SK-N-SH treated with all-trans-retinoic acid at 6 μM for 48 hours (cell line): Measurements from ENCODE around the gene NXPH2.

Experiments used
- CREB5 ChIP-seq: fragments of 250-450 bp; sonication (Bioruptor Pico); IDR thresholded peaks from 2 replicates; pipeline ENCODE4 v1.5.1; 2020; ENCODE audit warnings: low read depth, mild to moderate bottlenecking, moderate library complexity
- ISL1 ChIP-seq: fragments of 250-450 bp; sonication (Bioruptor Pico); IDR thresholded peaks from 2 replicates; pipeline ENCODE4 v2.1.2; 2022; ENCODE audit warnings: mild to moderate bottlenecking, moderate library complexity
- OSR1 ChIP-seq: fragments of 250-450 bp; sonication (Bioruptor Pico); IDR thresholded peaks from 2 replicates; pipeline ENCODE4 v1.8.0; 2022; ENCODE audit warnings: moderate library complexity, mild to moderate bottlenecking, inconsistent platforms
- PATZ1 ChIP-seq: fragments of 250-450 bp; sonication (Bioruptor Pico); IDR thresholded peaks from 2 replicates; pipeline ENCODE4 v1.8.0; 2020; ENCODE audit warnings: mild to moderate bottlenecking, moderate library complexity, borderline replicate concordance
- RARB ChIP-seq: fragments of 250-450 bp; sonication (Bioruptor Pico); IDR thresholded peaks from 2 replicates; pipeline ENCODE4 v1.8.0; 2021; ENCODE audit warnings: mild to moderate bottlenecking, moderate library complexity
- SNAI2 ChIP-seq: fragments of 250-450 bp; sonication (Bioruptor Pico); IDR thresholded peaks from 2 replicates; pipeline ENCODE4 v1.5.0; 2020; ENCODE audit warnings: mild to moderate bottlenecking, moderate library complexity
- TOX ChIP-seq: fragments of 250-450 bp; sonication (Bioruptor Pico); IDR thresholded peaks from 2 replicates; pipeline ENCODE4 v1.8.0; 2021; ENCODE audit warnings: mild to moderate bottlenecking, moderate library complexity, borderline replicate concordance
- ZFP30 ChIP-seq: fragments of 450-650 bp; formaldehyde crosslinking; IDR thresholded peaks from 2 replicates; pipeline ENCODE4 v1.5.0; 2022; ENCODE audit warnings: mild to moderate bottlenecking, moderate library complexity
- ZNF70 ChIP-seq: fragments of 450-650 bp; formaldehyde crosslinking; IDR thresholded peaks from 2 replicates; pipeline ENCODE4 v1.5.0; 2020; ENCODE audit warnings: mild to moderate bottlenecking, moderate library complexity

DNA sequence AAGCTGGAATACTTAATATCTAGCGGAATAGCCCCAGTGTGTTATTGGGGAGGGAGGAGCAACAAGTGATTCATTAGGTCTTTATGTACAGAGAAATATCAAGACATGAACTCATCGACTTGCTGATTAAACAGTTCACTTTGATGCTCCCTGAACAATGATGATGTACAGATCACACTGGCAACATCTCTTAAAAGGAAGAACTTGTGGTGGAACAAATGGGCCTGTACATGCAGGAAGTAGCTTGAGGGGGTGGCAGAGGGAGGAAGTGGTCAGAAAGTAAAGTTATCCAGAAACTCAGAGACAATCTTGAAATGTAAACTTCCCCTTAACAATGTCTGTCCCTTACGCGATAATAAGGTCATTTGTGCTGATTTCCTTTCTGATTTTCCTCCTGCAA is 90.5 kb downstream of the NXPH2 start:
- TF ChIP-seq PATZ1 (CRISPR knock-in tag) = no peak
- no peak for TF ChIP-seq SNAI2
- TF ChIP-seq ISL1 (CRISPR knock-in tag) = no peak
- TF ChIP-seq ZNF70 (CRISPR knock-in tag) = no peak
- TF ChIP-seq RARB (CRISPR knock-in tag) = no peak
- TF ChIP-seq OSR1 (CRISPR knock-in tag) = no peak
- TF ChIP-seq CREB5 (CRISPR knock-in tag) = no peak
- TF ChIP-seq ZFP30 = no peak
- no peak for TF ChIP-seq TOX (CRISPR knock-in tag)
